ENCODE results near the gene PHF19.

DNA sequence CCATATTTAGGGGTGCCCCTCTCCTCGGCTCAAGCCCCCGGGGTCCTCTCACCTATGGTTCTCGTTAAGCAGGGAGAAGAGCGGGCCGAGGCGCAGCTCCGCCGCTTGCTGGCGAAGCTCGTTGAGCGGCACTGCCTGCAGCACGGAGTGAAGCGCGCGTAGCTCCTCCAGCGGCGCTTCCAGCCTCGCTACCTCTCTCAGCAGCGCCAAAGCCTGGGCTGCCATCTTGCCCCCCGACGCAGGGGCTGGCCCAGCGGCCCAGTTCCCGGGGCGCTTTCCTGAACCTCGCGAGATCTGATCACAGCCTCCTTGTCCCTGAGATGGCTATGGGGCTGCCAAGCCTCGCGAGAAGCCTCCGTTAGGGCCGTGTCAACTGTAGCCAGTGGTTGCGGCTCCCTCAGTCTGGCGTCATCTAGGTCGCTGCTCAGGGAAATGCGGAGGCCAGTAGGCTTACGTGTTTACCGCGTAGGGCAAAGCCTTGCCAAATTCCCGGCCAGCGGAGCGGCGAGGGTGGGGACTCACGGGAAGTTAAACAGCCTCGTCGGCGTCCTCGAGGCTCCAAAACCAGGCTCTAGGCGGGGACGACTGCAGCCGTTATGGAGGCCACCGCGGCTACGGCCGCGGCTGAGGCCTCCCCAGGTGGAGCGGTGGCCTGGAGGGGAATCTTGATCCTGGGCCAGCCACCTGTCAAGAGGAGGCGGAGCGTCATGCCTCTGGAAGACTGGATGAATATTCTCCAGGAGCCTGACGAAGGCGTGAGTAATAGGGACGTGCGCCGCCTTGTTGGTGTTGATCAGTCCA, 34.1 kb downstream of the PHF19 start, which contains the start of gene PSMD5:
- TF ChIP-seq, protein P1, sequence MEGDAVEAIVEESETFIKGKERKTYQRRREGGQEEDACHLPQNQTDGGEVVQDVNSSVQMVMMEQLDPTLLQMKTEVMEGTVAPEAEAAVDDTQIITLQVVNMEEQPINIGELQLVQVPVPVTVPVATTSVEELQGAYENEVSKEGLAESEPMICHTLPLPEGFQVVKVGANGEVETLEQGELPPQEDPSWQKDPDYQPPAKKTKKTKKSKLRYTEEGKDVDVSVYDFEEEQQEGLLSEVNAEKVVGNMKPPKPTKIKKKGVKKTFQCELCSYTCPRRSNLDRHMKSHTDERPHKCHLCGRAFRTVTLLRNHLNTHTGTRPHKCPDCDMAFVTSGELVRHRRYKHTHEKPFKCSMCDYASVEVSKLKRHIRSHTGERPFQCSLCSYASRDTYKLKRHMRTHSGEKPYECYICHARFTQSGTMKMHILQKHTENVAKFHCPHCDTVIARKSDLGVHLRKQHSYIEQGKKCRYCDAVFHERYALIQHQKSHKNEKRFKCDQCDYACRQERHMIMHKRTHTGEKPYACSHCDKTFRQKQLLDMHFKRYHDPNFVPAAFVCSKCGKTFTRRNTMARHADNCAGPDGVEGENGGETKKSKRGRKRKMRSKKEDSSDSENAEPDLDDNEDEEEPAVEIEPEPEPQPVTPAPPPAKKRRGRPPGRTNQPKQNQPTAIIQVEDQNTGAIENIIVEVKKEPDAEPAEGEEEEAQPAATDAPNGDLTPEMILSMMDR (optimal IDR thresholded peaks at IDR 0.05 in 1 of 3, IDR thresholded peaks at IDR 0.05 in 1 of 3, conservative IDR thresholded peaks at IDR 0.05 in 1 of 3; ENCODE audit: extremely low read depth in 1 of 3, insufficient read depth in 2 of 3, low read length in 3 of 3) = peak in 2 of 3 experiments; percentile 11 to 22
- TF ChIP-seq EZH2 (IDR thresholded peaks at IDR 0.05; ENCODE audit: low read length) = no peak
